Activated naive CD8-positive, alpha-beta T cell treated with anti-CD3 and anti-CD28 coated beads, Interleukin-2, amount 10 ng/mL, durations not matched to agents 7 days and 5 days (primary cell): Measurements from ENCODE around the gene TMPRSS13. TPM values are rescaled to one million over a fixed set of nuclear protein-coding genes. Genes with fewer than 3 reads are reported as not detected.

Source experiments
- ATAC-seq: fragments of 150-1000 bp; cut with Tn5 transposase; one replicate; pipeline ENCODE4 v1.10.0; 2021; ENCODE audit warnings: low read depth, moderate library complexity
- POLR2A ChIA-PET: fragments of 350-600 bp; sonication (Branson Sonifier 250); formaldehyde crosslinking; loops from one replicate; lab custom pipeline; 2021; ENCODE audit warnings: antibody characterized with exemption; lab: Charles Lee
- DNase-seq: peaks from one replicate; pipeline ENCODE4 v3.0.0; 2021
- H3K27ac Mint-ChIP-seq: one replicate; pipeline ENCODE4 v1.8.0; 2022; ENCODE audit warnings: mild to moderate bottlenecking, mixed read lengths
- H3K27me3 Mint-ChIP-seq: one replicate; pipeline ENCODE4 v1.8.0; 2022; ENCODE audit warnings: mild to moderate bottlenecking, moderate library complexity, mixed read lengths
- H3K36me3 Mint-ChIP-seq: one replicate; pipeline ENCODE4 v1.8.0; 2021; ENCODE audit warnings: mild to moderate bottlenecking, mixed read lengths
- H3K4me1 Mint-ChIP-seq: one replicate; pipeline ENCODE4 v1.8.0; 2021; ENCODE audit warnings: mixed read lengths
- H3K4me3 Mint-ChIP-seq: one replicate; pipeline ENCODE4 v1.8.0; 2022; ENCODE audit warnings: mild to moderate bottlenecking, moderate library complexity, mixed read lengths
- H3K9me3 Mint-ChIP-seq: one replicate; pipeline ENCODE4 v1.8.0; 2021; ENCODE audit warnings: mixed read lengths
- total RNA-seq, 2 experiments: library from RNA; stranded (reverse); gene quantifications; one replicate each; pipeline ENCODE4 v1.2.3, GENCODE V29; 2021

TMPRSS13 gene
- total RNA-seq, 2 experiments from 2014 or later: 2.7 to 5.0 TPM

DNA sequence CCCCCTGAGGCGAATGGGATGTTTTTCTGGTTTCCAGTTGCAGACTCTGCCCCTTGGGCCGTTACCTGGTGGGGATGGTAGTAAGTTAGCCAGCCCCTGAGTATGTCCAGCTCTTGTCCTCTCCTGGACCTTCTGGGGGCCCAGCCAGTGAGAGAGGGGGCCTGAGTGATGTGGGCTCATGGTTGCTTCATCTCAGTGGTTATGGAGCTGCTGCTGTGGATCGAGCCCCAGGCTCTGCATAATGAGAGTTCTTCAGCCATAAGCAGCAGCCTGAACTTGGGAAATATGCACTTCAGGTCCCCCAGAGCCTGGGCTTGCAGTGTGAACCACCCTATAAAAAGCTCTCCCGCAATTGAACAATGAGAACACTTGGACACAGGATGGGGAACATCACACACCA, 5.9 kb downstream of the TMPRSS13 start:
- no peak for ATAC-seq
- Mint-ChIP-seq H3K4me3 (no peak overlapping the region), H3K9me3 (no peaks in the 10 kb centered on the region), H3K27me3 (peaks cover 8% of the 10 kb centered on the region), H3K4me1 (peaks cover 12% of the 10 kb centered on the region), H3K36me3 (no peaks in the 10 kb centered on the region), H3K27ac (no peak overlapping the region)
- peak; percentile 24 for DNase-seq
- POLR2A ChIA-PET: interaction anchor here (0.5 kb wide), 1 partner anchor 866 kb away, joined by 7 read pairs; no protein-coding TSS in a partner anchor

DNA sequence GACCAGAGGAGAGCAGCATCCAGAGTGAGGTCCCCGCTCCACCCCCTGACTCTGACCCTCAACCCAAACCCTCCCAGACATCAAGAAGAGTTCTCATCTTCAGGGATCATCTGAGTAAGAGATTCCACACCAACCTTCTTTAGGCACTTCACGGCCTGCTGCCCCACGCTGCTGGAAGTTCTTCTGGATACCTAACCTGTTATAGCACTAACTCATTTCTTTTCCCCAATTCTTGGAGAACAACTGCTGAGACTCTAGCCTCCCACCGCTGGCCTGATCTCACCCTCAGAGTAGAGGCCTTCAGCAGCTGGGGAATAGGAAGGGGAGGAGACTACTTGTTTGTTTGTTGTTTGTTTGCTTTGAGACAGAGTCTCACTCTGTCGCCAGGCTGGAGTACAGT, 7.3 kb downstream of the TMPRSS13 start:
- Mint-ChIP-seq H3K27ac (no peak overlapping the region), H3K36me3 (no peaks in the 10 kb centered on the region), H3K4me3 (no peak overlapping the region), H3K9me3 (no peaks in the 10 kb centered on the region), H3K27me3 (peaks cover 5% of the 10 kb centered on the region), H3K4me1 (peaks cover 9% of the 10 kb centered on the region)
- POLR2A ChIA-PET: no interaction called here
- DNase-seq (peak; percentile 20), ATAC-seq (no peak)

DNA sequence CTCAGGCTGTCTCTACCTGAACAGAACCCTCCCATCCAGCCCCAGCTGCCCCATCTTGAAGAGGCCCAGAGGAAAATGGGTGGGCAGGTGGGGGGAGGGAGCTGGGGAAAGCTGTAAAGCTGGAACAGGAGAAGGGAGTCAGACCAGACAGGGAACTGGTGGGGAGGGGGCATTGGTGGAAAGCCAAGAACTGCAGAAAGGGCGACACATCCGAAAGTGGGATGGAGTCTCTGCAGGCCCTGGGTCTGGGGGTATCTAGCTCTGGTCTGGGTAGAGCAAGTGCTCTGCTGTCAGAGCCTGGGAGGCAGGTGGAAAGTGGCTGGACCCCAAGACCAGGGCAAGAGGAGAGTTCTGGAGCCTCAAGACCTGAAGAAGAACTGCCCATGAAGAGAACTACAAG, 7.7 kb downstream of the TMPRSS13 start:
- Mint-ChIP-seq H3K4me3 (no peak overlapping the region), H3K9me3 (no peaks in the 10 kb centered on the region), H3K27me3 (peaks cover 2% of the 10 kb centered on the region), H3K27ac (peak overlapping the region; percentile 16), H3K36me3 (no peaks in the 10 kb centered on the region), H3K4me1 (peaks cover 7% of the 10 kb centered on the region)
- POLR2A ChIA-PET: no interaction called here
- ATAC-seq: no peak
- peak; percentile 13 for DNase-seq

DNA sequence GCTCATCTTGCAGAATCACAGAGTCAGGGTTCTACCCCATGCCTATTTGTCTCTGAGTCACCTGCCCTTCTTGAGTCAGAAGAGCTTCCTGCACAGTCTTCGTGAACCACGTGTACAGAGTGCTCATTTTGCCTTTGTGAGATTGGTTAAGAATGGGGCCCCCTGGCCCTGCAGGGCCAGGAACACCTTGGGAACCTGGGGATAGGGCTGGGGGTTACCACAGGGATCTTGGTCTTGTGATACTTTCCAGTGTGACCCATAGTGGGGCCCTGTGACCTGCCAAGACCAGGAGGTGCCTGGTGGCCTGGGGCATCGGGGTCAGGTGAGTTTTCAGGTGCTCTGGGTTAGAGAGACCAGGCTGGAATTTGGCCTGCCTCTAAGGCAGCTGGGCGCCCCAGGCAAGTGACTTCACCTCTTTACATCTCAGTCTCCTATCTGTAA, 9.4 kb downstream of the TMPRSS13 start:
- POLR2A ChIA-PET: no interaction called here
- Mint-ChIP-seq H3K27me3 (peaks cover 2% of the 10 kb centered on the region), H3K36me3 (no peaks in the 10 kb centered on the region), H3K27ac (no peak overlapping the region), H3K9me3 (no peaks in the 10 kb centered on the region), H3K4me1 (peaks cover 3% of the 10 kb centered on the region), H3K4me3 (no peak overlapping the region)
- DNase-seq (peak; percentile 23), ATAC-seq (peak; percentile 73)

DNA sequence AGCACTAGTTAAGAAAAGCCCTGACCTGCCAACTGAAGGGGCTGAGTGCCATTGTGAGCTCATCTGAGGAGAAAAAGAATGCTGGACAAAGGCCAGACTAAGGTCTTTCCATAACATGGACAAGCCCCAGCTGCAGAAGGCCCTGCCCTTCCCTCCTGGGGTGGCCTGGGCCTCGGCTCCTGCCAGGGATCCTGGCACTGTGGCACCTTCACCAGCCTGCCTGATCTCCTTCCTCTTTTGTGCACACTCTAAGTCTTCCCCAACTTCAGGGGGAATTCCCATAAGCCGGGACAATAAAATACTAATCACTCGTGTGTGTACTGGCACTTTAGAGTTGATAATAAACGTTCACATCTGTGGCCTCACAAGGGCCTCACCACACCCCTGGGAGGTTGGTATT, 9.9 kb downstream of the TMPRSS13 start:
- POLR2A ChIA-PET: interaction anchor here (0.8 kb wide), 1 partner anchor 11 kb away, joined by 3 read pairs; no protein-coding TSS in a partner anchor

DNA sequence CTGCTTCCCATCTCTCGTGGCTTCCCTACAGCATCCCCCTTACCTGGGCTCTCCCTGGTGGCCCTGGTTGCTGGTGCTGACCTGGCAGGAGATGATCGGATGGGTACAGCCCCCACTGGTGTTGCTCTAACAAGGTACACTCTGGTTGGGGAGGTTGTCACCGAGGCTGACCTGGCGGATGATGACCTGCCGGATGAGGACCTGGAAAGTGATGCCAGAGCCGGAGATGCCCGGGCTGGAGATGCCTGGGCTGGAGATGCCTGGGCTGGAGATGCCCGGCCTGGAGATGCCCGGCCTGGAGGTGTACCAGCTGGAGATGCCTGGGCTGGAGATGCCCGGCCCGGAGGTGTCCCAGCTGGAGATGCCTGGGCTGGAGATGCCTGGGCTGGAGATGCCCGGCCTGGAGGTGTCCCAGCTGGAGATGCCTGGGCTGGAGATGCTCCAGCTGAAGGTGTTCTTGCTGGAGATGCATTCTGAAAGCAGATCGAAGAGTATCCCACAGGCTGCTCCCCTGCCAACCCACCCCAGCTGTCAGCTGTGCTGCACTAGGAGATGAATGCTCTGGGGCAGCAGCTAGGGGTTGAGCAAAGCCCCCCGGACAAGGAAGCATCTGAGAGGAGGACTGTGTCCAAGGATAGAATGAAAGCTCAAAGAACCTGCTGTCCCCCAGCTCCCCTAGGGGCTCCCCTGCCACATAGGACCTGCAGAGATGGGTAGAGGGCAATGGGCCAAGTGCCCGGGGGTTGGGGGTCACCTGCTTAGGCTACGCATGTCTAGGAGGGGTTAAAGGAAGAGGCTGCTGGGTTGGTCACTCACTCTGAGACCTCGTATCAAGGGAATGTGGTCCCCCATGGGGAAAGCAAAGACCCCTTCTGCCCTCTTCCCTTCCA, 10.6 kb downstream of the TMPRSS13 start:
- POLR2A ChIA-PET: interaction anchor here (0.8 to 0.9 kb wide), 2 partner anchors 9 to 12 kb away, joined by 3 read pairs; no protein-coding TSS in a partner anchor
- H3K27ac Mint-ChIP-seq: no peak overlapping the region
- no peaks in the 10 kb centered on the region for H3K27me3 Mint-ChIP-seq

More for the DNA sequence above, 9.9 kb downstream of the TMPRSS13 start:
- Mint-ChIP-seq H3K9me3 (no peaks in the 10 kb centered on the region), H3K27me3 (peaks cover 2% of the 10 kb centered on the region), H3K27ac (no peak overlapping the region), H3K4me3 (no peak overlapping the region), H3K4me1 (peaks cover 3% of the 10 kb centered on the region), H3K36me3 (no peaks in the 10 kb centered on the region)
- ATAC-seq (no peak), DNase-seq (peak; percentile 20)

DNA sequence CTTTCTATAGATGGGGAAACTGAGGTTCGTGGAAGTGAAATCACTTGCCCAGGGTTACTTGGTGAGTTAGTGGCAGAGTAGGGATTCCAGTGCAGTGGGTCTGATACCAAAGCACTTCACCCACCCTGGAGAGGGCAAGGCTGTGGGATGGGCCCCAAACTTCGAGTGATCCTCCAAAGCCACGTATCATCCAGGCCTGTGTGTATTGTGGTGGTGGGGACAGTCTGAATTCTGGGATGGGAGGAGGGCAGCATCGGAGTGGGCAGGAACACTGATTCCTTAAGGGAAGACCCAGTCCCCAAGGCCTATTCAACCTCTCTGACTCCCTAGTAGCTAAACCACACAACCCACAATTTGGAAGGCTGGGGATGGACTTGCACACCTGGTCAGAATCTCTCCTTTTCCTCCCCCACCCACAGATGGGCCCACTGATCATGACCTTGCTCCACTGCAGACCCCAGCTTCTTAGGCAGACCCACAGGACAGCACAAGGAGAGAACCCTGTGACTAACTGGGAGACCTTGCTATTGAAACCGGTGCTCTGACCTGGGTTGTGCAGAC, 11.5 kb downstream of the TMPRSS13 start:
- peak; percentile 12 for DNase-seq

More for the DNA sequence above, 10.6 kb downstream of the TMPRSS13 start:
- Mint-ChIP-seq H3K4me1 (peaks cover 3% of the 10 kb centered on the region), H3K4me3 (no peak overlapping the region), H3K36me3 (no peaks in the 10 kb centered on the region), H3K9me3 (no peaks in the 10 kb centered on the region)
- ATAC-seq (no peak), DNase-seq (peak; percentile 22)

DNA sequence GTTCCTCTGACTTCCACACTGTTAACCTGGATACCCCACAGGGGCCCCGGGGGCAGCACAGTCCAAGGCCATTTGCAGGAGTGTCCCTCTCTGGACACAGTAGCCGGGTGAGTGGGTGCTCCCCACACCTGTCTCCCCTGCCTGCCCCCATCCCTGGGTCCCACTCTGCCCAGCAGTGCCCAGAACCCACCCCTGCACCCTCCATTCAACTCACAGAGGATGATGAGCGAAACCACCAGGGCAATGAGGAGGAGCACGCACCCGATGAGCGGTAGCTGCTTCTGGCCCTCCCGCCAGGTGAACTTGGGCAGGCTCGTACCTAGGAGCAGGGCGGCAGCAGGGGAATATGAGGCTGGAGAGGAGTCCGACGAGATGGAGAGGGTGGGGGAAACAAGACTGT, 12.2 kb downstream of the TMPRSS13 start:
- Mint-ChIP-seq H3K36me3 (no peaks in the 10 kb centered on the region), H3K4me3 (no peak overlapping the region), H3K9me3 (no peaks in the 10 kb centered on the region), H3K27ac (no peak overlapping the region), H3K27me3 (no peaks in the 10 kb centered on the region), H3K4me1 (peaks cover 15% of the 10 kb centered on the region)
- ATAC-seq (no peak), DNase-seq (peak; percentile 22)
- POLR2A ChIA-PET: no interaction called here

More for the DNA sequence above, 11.5 kb downstream of the TMPRSS13 start:
- no peak overlapping the region for H3K4me3 Mint-ChIP-seq
- no peak for ATAC-seq
- H3K27ac Mint-ChIP-seq: no peak overlapping the region
- H3K4me1 Mint-ChIP-seq: peaks cover 8% of the 10 kb centered on the region
- POLR2A ChIA-PET: no interaction called here
- H3K9me3 Mint-ChIP-seq: no peaks in the 10 kb centered on the region
- no peaks in the 10 kb centered on the region for H3K36me3 Mint-ChIP-seq
- H3K27me3 Mint-ChIP-seq: no peaks in the 10 kb centered on the region

DNA sequence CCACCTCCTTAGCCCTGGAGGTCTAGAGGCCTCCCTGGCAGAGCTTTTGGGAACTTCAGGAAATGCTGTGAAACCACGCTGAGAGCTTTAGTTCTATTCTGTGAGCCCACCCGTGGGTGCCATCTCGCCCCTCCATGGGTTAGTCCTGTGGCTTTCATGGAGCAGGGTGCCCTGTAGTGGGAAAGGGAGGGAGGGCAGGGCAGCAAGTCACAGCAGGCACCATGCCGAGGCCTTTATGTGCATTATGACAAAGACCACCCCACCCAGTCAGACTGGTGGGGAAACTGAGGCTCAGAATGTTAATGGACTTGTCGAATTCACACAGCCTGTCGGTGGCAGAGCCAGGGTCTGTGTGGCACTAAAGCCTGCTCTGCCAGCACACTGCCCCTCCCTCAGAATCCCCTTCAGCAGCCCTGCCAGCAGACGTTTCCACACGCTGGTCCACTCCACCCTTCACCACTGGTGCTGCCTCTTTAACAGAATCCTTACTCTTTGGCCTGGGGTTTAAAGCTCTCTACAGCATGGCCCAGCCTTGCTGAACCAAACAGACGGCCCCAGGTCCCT, 13.4 kb downstream of the TMPRSS13 start:
- H3K27ac Mint-ChIP-seq: no peak overlapping the region
- POLR2A ChIA-PET: interaction anchor here (1.7 kb wide), 1 partner anchor 40 kb away, joined by 4 read pairs; no protein-coding TSS in a partner anchor
- no peaks in the 10 kb centered on the region for H3K27me3 Mint-ChIP-seq

DNA sequence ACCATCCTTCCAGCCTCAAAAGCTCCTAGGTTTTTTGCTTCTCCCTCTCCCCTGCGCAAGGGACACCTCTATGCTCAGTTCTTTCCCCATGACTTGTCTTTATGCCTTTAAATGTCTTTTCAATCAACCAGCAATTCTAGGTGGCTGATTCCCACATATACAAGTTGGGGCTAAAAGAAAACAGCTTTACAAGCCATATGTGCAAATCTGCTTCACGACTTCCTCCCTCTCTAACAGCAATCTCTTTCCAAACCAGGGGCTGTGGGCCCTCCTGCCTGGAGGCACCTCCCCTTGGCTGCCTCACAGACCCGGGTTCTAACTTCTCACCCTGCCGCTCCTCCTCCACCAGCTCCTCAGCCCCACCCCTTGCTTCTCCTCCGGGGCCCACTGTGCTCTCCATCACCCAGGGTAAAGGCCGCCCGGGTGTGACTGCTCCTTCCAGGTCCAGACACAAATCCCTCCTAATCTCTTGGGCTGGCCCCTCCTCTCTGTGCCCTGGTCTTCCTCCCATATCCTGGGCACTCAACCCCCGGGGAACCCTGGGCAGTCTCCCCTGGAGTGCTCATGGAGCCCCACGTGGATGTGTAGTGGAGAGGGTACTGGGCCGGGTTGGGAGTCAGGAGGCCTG, 14.1 kb downstream of the TMPRSS13 start:
- no peaks in the 10 kb centered on the region for H3K27me3 Mint-ChIP-seq
- no peaks in the 10 kb centered on the region for H3K9me3 Mint-ChIP-seq
- H3K36me3 Mint-ChIP-seq: no peaks in the 10 kb centered on the region
- DNase-seq (no peak), ATAC-seq (no peak)
- peaks cover 16% of the 10 kb centered on the region for H3K4me1 Mint-ChIP-seq
- POLR2A ChIA-PET: interaction anchor here (1.7 kb wide), 1 partner anchor 39 kb away, joined by 4 read pairs; no protein-coding TSS in a partner anchor
- no peak overlapping the region for H3K4me3 Mint-ChIP-seq
- H3K27ac Mint-ChIP-seq: no peak overlapping the region

More for the DNA sequence above, 13.4 kb downstream of the TMPRSS13 start:
- H3K4me3 Mint-ChIP-seq: no peak overlapping the region
- no peak for ATAC-seq
- H3K36me3 Mint-ChIP-seq: no peaks in the 10 kb centered on the region
- peak; percentile 18 for DNase-seq
- H3K4me1 Mint-ChIP-seq: peaks cover 16% of the 10 kb centered on the region
- no peaks in the 10 kb centered on the region for H3K9me3 Mint-ChIP-seq

DNA sequence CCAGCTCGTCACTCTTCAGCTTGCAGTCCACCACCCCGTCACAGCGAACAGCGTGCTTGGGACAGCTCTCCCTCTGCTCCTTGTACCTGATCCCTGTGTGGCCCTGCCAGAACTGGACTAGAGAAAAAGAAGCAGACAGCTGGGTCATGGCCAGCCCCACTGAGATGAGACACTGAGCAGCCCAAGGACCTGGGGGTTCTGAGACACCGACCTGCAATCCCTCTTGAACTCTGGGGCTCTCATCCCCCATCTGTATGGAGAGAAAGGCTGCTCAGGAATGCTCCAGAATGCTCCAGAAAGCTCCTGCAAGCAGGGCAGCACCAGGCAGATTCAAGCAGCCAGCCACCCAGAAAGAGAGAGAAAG, 14.8 kb downstream of the TMPRSS13 start:
- POLR2A ChIA-PET: interaction anchor here (0.6 to 1.7 kb wide), 2 partner anchors 38 to 192 kb away, joined by 3 to 4 read pairs; no protein-coding TSS in a partner anchor
- H3K36me3 Mint-ChIP-seq: no peaks in the 10 kb centered on the region
- H3K4me1 Mint-ChIP-seq: peaks cover 14% of the 10 kb centered on the region
- ATAC-seq (no peak), DNase-seq (no peak)
- no peak overlapping the region for H3K4me3 Mint-ChIP-seq
- H3K9me3 Mint-ChIP-seq: no peaks in the 10 kb centered on the region
- no peak overlapping the region for H3K27ac Mint-ChIP-seq
- no peaks in the 10 kb centered on the region for H3K27me3 Mint-ChIP-seq

DNA sequence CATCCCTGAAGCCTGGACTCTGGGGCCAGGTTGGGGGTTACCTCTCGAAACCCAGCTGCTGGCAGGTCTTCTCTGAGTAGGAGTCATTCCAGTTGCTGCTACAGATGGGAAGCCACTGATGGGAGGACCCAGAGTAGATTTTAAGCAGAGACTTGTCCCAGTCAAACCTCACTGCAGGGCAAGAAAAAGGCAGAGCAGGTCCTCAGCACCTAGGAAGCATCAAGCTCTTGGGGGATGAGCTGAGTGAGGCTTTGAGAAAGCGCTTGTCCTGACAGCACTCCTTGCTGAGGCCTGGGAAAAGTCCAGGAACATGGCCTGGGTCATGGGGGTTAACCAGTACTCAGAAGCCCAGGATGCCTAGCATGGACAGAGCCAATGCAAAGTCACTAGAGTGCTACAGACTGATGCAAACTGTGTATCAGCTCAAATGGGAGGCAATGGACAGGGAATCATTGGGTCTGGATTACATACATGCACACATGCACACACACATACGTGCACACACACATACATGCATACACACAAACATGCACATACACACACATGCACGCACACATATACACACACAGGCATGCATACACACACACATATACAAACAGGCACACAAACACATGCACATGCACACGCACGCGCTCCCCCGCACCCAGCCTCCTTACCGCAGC, 15.3 kb downstream of the TMPRSS13 start:
- no peak overlapping the region for H3K27ac Mint-ChIP-seq
- no peaks in the 10 kb centered on the region for H3K9me3 Mint-ChIP-seq
- H3K4me3 Mint-ChIP-seq: no peak overlapping the region
- POLR2A ChIA-PET: interaction anchor here (0.6 kb wide), 1 partner anchor 192 kb away, joined by 3 read pairs; no protein-coding TSS in a partner anchor
- H3K27me3 Mint-ChIP-seq: no peaks in the 10 kb centered on the region
- ATAC-seq: no peak
- H3K4me1 Mint-ChIP-seq: peaks cover 13% of the 10 kb centered on the region
- no peaks in the 10 kb centered on the region for H3K36me3 Mint-ChIP-seq
- no peak for DNase-seq
